Breast epithelium (tissue), 4 donors: ENCODE data around the gene CUEDC2. TPM values are rescaled to one million over a fixed set of nuclear protein-coding genes. Genes with fewer than 3 reads are reported as not detected.

Experiments
- DNase-seq, 2 donors: peaks; one replicate each; pipeline ENCODE4 v3.0.0-alpha.2; 2019; ENCODE audit warnings: low spot score in 2 of 2
- H3K27ac ChIP-seq, 2 donors: fragments of 200-600 bp; sonication (generic) in 1 of 2; one replicate each; pipeline ENCODE4 v1.5.1; 2016 to 2019; ENCODE audit warnings: mild to moderate bottlenecking in 1 of 2
- H3K27me3 ChIP-seq, 2 donors: fragments of 200-600 bp; sonication (generic) in 1 of 2; one replicate each; pipeline versions ENCODE4 v1.5.1 to v1.6.0; 2017 to 2019; ENCODE audit warnings: control low read depth in 1 of 2, mild to moderate bottlenecking in 1 of 2
- H3K36me3 ChIP-seq: fragments of 200-600 bp; one replicate; pipeline ENCODE4 v1.5.1; 2019
- H3K4me1 ChIP-seq, 2 donors: fragments of 200-600 bp; sonication (generic); one replicate each; pipeline ENCODE4 v1.5.1; 2016 to 2019; ENCODE audit warnings: control low read depth in 1 of 2
- H3K4me3 ChIP-seq, 3 donors: fragments of 200-600 bp; sonication (generic); 1 replicate in 2 of 3; 2 replicates in 1 of 3; pipeline ENCODE4 v1.5.1; 2016 to 2019; ENCODE audit warnings: mild to moderate bottlenecking in 3 of 3, moderate library complexity in 2 of 3
- H3K9me3 ChIP-seq, 2 donors: fragments of 200-600 bp; sonication (generic) in 1 of 2; one replicate each; pipeline ENCODE4 v1.5.1; 2016 to 2019; ENCODE audit warnings: control low read depth in 1 of 2
- CTCF ChIP-seq, 3 donors: fragments of 450-650 bp; IDR thresholded peaks; one replicate each; pipeline ENCODE4 v1.5.1; 2016 to 2017; ENCODE audit warnings: antibody characterized with exemption in 3 of 3, mild to moderate bottlenecking in 3 of 3, moderate library complexity in 3 of 3
- POLR2A ChIP-seq: fragments of 450-650 bp; IDR thresholded peaks from one replicate; pipeline ENCODE4 v1.6.1; 2016; ENCODE audit warnings: antibody characterized with exemption, mild to moderate bottlenecking, moderate library complexity
- POLR2AphosphoS5 ChIP-seq, 3 donors: sonication (generic); formaldehyde crosslinking; IDR thresholded peaks; one replicate each; pipeline ENCODE4 v1.6.1; 2017; ENCODE audit warnings: antibody characterized with exemption in 3 of 3
- intact Hi-C: fragments of 100-400 bp; cut with DNase I; formaldehyde crosslinking; loops from one replicate; pipeline ENCODE4 v1.15.1; 2023; ENCODE audit warnings: low total_unique reads
- total RNA-seq, 3 donors: library from RNA; depleted of rRNA; stranded (reverse); fragments of >200 nt; gene quantifications; one replicate each; pipeline ENCODE4 v1.1.0, GENCODE V29; 2016

The CUEDC2 gene
- total RNA-seq, 3 donors from 2014 or later = 49.8 to 54.4 (median 50.3) TPM

- H3K27me3 ChIP-seq = no peaks in the 10 kb centered on the region
- TF ChIP-seq POLR2A (no peak), POLR2AphosphoS5 (IDR thresholded peaks at IDR 0.05) (no peak), CTCF (IDR thresholded peaks at IDR 0.05) (no peak)
- H3K27ac ChIP-seq = peak overlapping the region; percentile 96 to 97
- intact Hi-C loops = no loop called here
- peaks cover 4 to 11% of the 10 kb centered on the region in 2 donors for H3K4me1 ChIP-seq
- DNase-seq = no peak
- peak overlapping the region; percentile 63 to 82 (median 73) for H3K4me3 ChIP-seq
- no peaks in the 10 kb centered on the region for H3K9me3 ChIP-seq
- H3K36me3 ChIP-seq = no peaks in the 10 kb centered on the region
Measured at GRCh38 chr10:102396317-102396650, 36.1 kb downstream of the CUEDC2 start.

DNA sequence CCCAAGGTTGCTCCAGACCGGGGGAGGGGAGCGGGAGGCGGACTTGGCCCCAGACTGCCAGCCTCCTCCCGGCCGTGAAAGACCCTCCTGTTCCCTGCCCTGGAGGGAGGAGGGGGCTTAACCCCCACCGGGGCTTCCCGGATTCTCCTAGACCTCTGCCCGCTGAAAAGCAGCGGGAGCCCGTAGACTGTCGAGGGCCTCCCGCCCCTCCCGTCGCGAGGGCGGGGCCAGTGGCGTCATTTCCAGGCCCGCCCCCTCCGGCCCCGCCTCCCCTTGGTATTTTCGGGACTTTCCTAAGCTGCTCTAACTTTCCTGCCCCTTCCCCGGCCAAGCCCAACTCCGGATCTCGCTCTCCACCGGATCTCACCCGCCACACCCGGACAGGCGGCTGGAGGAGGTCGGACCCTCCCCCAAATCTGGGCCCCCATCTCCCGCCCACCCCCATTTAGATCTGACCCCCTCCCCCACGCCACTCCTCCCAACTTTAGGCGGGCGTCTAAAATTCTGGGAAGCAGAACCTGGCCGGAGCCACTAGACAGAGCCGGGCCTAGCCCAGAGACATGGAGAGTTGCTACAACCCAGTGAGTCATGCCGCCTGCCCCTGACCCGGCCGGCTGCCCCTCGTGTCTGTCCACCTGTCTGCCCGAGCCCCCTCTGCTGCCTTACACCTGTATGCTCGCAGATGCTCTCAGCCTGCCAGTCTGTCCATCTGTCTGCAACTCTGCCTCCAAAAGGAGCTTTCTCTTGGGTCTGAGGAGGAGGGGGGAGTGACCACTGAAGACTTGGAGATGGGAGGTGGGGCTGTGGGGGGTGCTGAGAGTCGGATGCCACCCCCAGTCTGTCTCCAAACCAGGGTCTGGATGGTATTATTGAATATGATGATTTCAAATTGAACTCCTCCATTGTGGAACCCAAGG is 36.7 kb downstream of the CUEDC2 start, which contains the start of gene NFKB2:
NFKB2 (plus strand) TSS at position 306 of the 917 bp plus-strand sequence; CDS start at position 561, 255 bp downstream.
- Histone ChIP-seq H3K4me3 (peak within 1 kb of the TSS; percentile 63 to 82 (median 73)), H3K4me1 (peaks cover 4 to 11% of the 10 kb centered on the region in 2 donors), H3K27ac (peak within 1 kb of the TSS; percentile 96 to 97), H3K36me3 (no peaks in the 10 kb centered on the region), H3K27me3 (no peaks in the 10 kb centered on the region), H3K9me3 (no peaks in the 10 kb centered on the region)
- intact Hi-C loops = no loop called here
- TF ChIP-seq CTCF (IDR thresholded peaks at IDR 0.05) = no peak
- peak; percentile 16 to 71 (median 36) for TF ChIP-seq POLR2AphosphoS5 (IDR thresholded peaks at IDR 0.05)
- peak; percentile 59 for TF ChIP-seq POLR2A
- DNase-seq = peak; percentile 86

DNA sequence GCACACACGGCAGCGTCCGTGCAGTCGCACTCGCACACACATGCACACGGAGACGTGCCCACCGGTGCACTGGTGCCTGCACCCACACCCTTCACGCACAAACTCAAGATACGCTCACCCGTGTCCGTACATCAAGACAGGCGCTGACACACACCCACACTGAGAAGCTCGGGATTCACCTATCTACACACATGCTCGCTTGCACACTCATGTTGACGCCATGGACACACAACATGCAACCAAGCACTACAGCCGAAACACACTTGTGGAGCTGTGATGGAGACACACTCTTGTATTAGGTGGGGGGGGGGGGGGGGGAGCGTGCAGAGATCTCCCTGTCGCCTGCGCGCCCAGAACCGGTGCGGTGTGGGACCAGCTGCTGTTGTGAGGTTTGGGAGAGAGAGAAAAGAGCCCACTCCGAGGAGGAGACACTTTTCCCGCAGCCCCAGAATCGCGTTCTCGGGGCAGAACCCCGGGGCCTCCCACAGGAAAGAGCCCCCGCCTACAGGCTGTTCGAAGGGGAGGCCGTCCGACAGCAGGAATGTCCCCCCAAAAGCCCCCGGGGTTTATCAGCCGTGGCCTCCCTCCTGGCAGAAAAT is 37.5 kb downstream of the CUEDC2 start:
- Histone ChIP-seq H3K27ac (peak overlapping the region; percentile 96 to 97), H3K27me3 (no peaks in the 10 kb centered on the region), H3K4me1 (peaks cover 4 to 11% of the 10 kb centered on the region in 2 donors), H3K9me3 (no peaks in the 10 kb centered on the region), H3K36me3 (no peaks in the 10 kb centered on the region), H3K4me3 (peak overlapping the region; percentile 63 to 82 (median 73))
- intact Hi-C loops = no loop called here
- no peak for TF ChIP-seq POLR2A
- TF ChIP-seq POLR2AphosphoS5 (IDR thresholded peaks at IDR 0.05) = no peak
- no peak for TF ChIP-seq CTCF (IDR thresholded peaks at IDR 0.05)
- no peak for DNase-seq

DNA sequence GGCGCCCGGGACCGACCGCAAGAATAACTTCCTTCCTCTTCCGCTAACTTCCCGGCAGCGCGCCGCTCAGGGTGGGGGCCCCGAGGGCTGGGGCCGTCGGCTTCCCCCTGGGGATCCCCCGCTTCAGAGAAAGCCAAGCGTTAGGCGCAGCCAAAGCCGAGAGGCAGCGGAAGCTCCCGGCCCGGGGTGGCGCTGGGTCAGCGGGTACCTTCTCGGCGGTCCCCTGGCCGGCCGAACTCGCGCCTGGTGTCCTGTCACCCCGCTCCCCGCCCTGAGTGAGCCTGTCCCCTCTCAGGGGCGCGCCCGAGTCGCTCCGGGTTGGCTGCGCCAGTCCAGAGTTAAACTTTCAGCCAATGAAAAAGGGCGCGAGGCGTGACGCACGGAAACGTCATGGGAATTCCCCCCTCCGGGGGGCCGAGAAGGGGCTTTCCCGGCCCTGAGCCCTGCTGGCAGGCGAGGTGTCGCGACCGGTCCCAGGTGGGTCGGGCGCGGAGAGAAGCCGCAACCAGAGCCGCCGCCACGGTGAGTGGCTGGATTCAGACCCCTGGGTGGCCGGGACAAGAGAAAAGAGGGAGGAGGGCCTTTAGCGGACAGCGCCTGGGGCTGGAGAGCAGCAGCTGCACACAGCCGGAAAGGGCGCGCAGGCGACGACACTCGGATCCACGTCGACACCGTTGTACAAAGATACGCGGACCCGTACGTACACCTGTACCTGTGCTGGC is 38.1 kb downstream of the CUEDC2 start:
- intact Hi-C loops = no loop called here
- H3K27me3 ChIP-seq = no peaks in the 10 kb centered on the region
- peak overlapping the region; percentile 63 to 82 (median 73) for H3K4me3 ChIP-seq
- peaks cover 0 to 11% of the 10 kb centered on the region in 2 donors for H3K4me1 ChIP-seq
- H3K36me3 ChIP-seq = no peaks in the 10 kb centered on the region
- H3K27ac ChIP-seq = peak overlapping the region; percentile 96 to 97
- H3K9me3 ChIP-seq = no peaks in the 10 kb centered on the region
- TF ChIP-seq POLR2AphosphoS5 (IDR thresholded peaks at IDR 0.05) (peak; percentile 75 to 91 (median 86)), POLR2A (peak; percentile 52), CTCF (IDR thresholded peaks at IDR 0.05) (peak; percentile 84 to 98 (median 97))
- peak; percentile 86 to 90 for DNase-seq
